ENCODE data around the gene IQCE. TPM values are rescaled to one million over a fixed set of nuclear protein-coding genes. Genes with fewer than 3 reads are reported as not detected.

The IQCE gene
- polyA plus RNA-seq, 3 donors = 1.8 to 8.4 (median 3.0) TPM

DNA sequence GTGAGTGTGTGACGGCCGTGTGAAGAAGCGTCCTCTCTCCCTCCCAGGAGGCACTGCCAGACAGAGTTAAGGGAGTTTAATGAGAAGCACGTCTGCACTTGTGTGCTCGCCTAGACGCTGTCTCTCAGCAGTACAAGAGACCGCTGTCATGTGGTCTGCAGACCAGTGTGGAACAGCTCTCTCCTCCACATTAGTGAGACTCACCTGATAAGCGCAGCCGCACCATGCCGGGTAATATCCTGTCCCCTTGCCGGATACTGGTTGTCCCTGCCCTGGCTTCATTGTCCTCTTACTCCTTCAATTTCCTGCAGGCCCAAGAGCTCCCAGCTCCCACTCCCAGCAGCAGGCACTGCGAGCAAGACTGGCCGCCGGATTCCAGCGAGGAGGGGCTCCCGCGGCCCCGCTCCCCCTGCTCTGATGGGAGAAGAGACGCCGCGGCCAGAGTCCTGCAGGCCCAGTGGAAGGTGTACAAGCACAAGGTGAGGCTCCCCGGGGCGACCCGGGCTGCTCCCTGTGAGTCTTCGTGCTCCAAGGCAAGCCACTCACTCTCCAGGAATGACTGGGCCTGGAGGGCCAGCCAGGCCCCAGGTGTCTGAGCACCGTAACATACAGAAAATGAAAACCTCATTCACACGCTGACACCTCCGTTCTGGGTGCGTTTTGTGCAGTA, 39.5 kb downstream of the IQCE start:
- no peak overlapping the region for H2AFZ ChIP-seq (ENCODE audit: insufficient read depth, low read depth, low read length, poor library complexity, severe bottlenecking)
- 97% methylated on average over 26 of the region's 29 CpGs for WGBS (ENCODE audit: insufficient coverage)
- no peak overlapping the region for H3K27ac ChIP-seq (ENCODE audit: low read depth in 1 of 2, low read length in 2 of 2)
- peaks cover 8 to 13% of the 10 kb centered on the region in 2 donors for H3K4me1 ChIP-seq (ENCODE audit: control insufficient read depth in 1 of 2, insufficient read depth in 2 of 2, low read length in 2 of 2)
- peaks cover 63 to 91% of the 10 kb centered on the region in 2 donors for H3K36me3 Mint-ChIP-seq
- no peak overlapping the region for H3K4me3 ChIP-seq (replicated peaks in 1 of 3; ENCODE audit: low read depth in 2 of 3, low read length in 3 of 3)
- H3K9me3 Mint-ChIP-seq = no peaks in the 10 kb centered on the region
- peaks cover 14% of the 10 kb centered on the region for H3K4me1 Mint-ChIP-seq
- no peaks in the 10 kb centered on the region for H3K27me3 ChIP-seq (ENCODE audit: control insufficient read depth in 2 of 2, insufficient read depth in 2 of 2, low read length in 2 of 2)
- peaks cover 61 to 88% of the 10 kb centered on the region in 2 donors for H3K36me3 ChIP-seq (replicated peaks in 1 of 2; ENCODE audit: control insufficient read depth in 1 of 2, insufficient read depth in 2 of 2, low read length in 2 of 2)
- TF ChIP-seq, protein P1, sequence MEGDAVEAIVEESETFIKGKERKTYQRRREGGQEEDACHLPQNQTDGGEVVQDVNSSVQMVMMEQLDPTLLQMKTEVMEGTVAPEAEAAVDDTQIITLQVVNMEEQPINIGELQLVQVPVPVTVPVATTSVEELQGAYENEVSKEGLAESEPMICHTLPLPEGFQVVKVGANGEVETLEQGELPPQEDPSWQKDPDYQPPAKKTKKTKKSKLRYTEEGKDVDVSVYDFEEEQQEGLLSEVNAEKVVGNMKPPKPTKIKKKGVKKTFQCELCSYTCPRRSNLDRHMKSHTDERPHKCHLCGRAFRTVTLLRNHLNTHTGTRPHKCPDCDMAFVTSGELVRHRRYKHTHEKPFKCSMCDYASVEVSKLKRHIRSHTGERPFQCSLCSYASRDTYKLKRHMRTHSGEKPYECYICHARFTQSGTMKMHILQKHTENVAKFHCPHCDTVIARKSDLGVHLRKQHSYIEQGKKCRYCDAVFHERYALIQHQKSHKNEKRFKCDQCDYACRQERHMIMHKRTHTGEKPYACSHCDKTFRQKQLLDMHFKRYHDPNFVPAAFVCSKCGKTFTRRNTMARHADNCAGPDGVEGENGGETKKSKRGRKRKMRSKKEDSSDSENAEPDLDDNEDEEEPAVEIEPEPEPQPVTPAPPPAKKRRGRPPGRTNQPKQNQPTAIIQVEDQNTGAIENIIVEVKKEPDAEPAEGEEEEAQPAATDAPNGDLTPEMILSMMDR (IDR thresholded peaks at IDR 0.05) = no peak
- H4K20me1 ChIP-seq (ENCODE audit: insufficient read depth, low read length) = no peaks in the 10 kb centered on the region
- intact Hi-C loops (cut with micrococcal nuclease) = no loop called here
- no peak overlapping the region for H3K4me2 ChIP-seq (replicated peaks; ENCODE audit: extremely low read depth, low read length, poor library complexity, severe bottlenecking)
- no peak for DNase-seq
- H3K27ac Mint-ChIP-seq = no peak overlapping the region
- no peaks in the 10 kb centered on the region for H3K9me3 ChIP-seq (replicated peaks in 1 of 2; ENCODE audit: control insufficient read depth in 1 of 2, insufficient read depth in 1 of 2, low read length in 2 of 2)
- no peaks in the 10 kb centered on the region for H3K79me2 ChIP-seq (ENCODE audit: insufficient read depth, low read length)
- no peaks in the 10 kb centered on the region for H3K27me3 Mint-ChIP-seq (ENCODE audit: low read depth in 3 of 3)
- H3K9ac ChIP-seq (ENCODE audit: insufficient read depth, low read length, poor library complexity, severe bottlenecking) = no peak overlapping the region
- no peak overlapping the region for H3K4me3 Mint-ChIP-seq

- no peak overlapping the region for H3K4me3 Mint-ChIP-seq
- Histone ChIP-seq H3K4me1 (ENCODE audit: control insufficient read depth in 1 of 2, insufficient read depth in 2 of 2, low read length in 2 of 2) (peaks cover 8 to 16% of the 10 kb centered on the region in 2 donors), H3K27me3 (ENCODE audit: control insufficient read depth in 2 of 2, insufficient read depth in 2 of 2, low read length in 2 of 2) (no peaks in the 10 kb centered on the region), H3K9me3 (replicated peaks in 1 of 2; ENCODE audit: control insufficient read depth in 1 of 2, insufficient read depth in 1 of 2, low read length in 2 of 2) (no peaks in the 10 kb centered on the region), H3K79me2 (ENCODE audit: insufficient read depth, low read length) (no peaks in the 10 kb centered on the region), H3K4me2 (replicated peaks; ENCODE audit: extremely low read depth, low read length, poor library complexity, severe bottlenecking) (no peak overlapping the region), H4K20me1 (ENCODE audit: insufficient read depth, low read length) (no peaks in the 10 kb centered on the region), H3K36me3 (replicated peaks in 1 of 2; ENCODE audit: control insufficient read depth in 1 of 2, insufficient read depth in 2 of 2, low read length in 2 of 2) (peaks cover 38 to 65% of the 10 kb centered on the region in 2 donors), H2AFZ (ENCODE audit: insufficient read depth, low read depth, low read length, poor library complexity, severe bottlenecking) (no peak overlapping the region), H3K9ac (ENCODE audit: insufficient read depth, low read length, poor library complexity, severe bottlenecking) (no peak overlapping the region), H3K27ac (ENCODE audit: low read depth in 1 of 2, low read length in 2 of 2) (no peak overlapping the region), H3K4me3 (replicated peaks in 1 of 3; ENCODE audit: low read depth in 2 of 3, low read length in 3 of 3) (no peak overlapping the region)
- peaks cover 15% of the 10 kb centered on the region for H3K4me1 Mint-ChIP-seq
- peaks cover 0 to 2% (median 0%) of the 10 kb centered on the region in 7 donors for H3K9me3 Mint-ChIP-seq
- WGBS (ENCODE audit: insufficient coverage) = 84% methylated on average over 4 of the region's 9 CpGs
- intact Hi-C loops (cut with micrococcal nuclease) = no loop called here
- peak overlapping the region in 1 of 7 donors; percentile 41 for H3K27ac Mint-ChIP-seq
- TF ChIP-seq, protein P1 (IDR thresholded peaks at IDR 0.05) = no peak
- H3K36me3 Mint-ChIP-seq = peaks cover 49 to 84% of the 10 kb centered on the region in 2 donors
- no peak for DNase-seq
- peaks cover 0 to 2% (median 0%) of the 10 kb centered on the region in 3 donors for H3K27me3 Mint-ChIP-seq (ENCODE audit: low read depth in 3 of 3)
Measured at GRCh38 chr7:2601065-2601464, 42.3 kb downstream of the IQCE start.

Data from CD14-positive monocyte (primary cell).